Measurements from ENCODE around the gene ZPBP2.

GRCh38 chr17:39925282-39926134, 57.5 kb downstream of the ZPBP2 start:
- TF ChIP-seq CTCF (IDR thresholded peaks at IDR 0.05; ENCODE audit: low read length) = no peak
- TF ChIP-seq EZH2 (IDR thresholded peaks at IDR 0.05; ENCODE audit: borderline replicate concordance, low read length) = no peak

All from OCI-LY1 (cell line).